Stimulated activated CD8-positive, alpha-beta memory T cell treated with anti-CD3 and anti-CD28 coated beads, Interleukin-7, amount 100 ng/mL, for 24 hours (primary cell): ENCODE results near the gene KIF13A.

Source experiments
- DNase-seq: peaks from one replicate; pipeline ENCODE4 v3.0.0-alpha.2; 2020; ENCODE audit warnings: low read depth

KIF13A gene

GRCh38 chr6:17721671-17722070, 265.8 kb downstream of the KIF13A start:
- DNase-seq: no peak

- DNase-seq: no peak
Observed at GRCh38 chr6:17719323-17720041, 268.0 kb downstream of the KIF13A start.

GRCh38 chr6:17716221-17716620, 271.2 kb downstream of the KIF13A start:
- DNase-seq: no peak

GRCh38 chr6:17714879-17715851, 272.3 kb downstream of the KIF13A start:
- DNase-seq: no peak

- no peak for DNase-seq
Observed at GRCh38 chr6:17714177-17714576, 273.3 kb downstream of the KIF13A start.

GRCh38 chr6:17712576-17712975, 274.9 kb downstream of the KIF13A start:
- no peak for DNase-seq

GRCh38 chr6:17710331-17710730, 277.1 kb downstream of the KIF13A start:
- no peak for DNase-seq

GRCh38 chr6:17709476-17709875, 278.0 kb downstream of the KIF13A start:
- DNase-seq: no peak
